CD4-positive, alpha-beta T cell treated with Interleukin-4 for 1 hour (primary cell): Measurements from ENCODE around the gene TANC1.
A peak's percentile ranks its signal among the peaks of the same experiment; 100 is the strongest.

Experiments
- DNase-seq, 2 donors: peaks; one replicate each; pipeline ENCODE4 v3.0.0-alpha.2; 2020 to 2022

The TANC1 gene

GRCh38 chr2:158968396-158969161 is at the start of gene TANC1:
Gene TANC1, plus strand, starts transcription at chr2:158968640. Its CDS starts 97,271 bp downstream, at chr2:159065911.
- peak; percentile 41 to 54 for DNase-seq

GRCh38 chr2:158921599-158922408 is 46.6 kb upstream of the TANC1 start:
- DNase-seq: no peak

- DNase-seq: no peak
Observed at GRCh38 chr2:158922601-158923000, 45.8 kb upstream of the TANC1 start.

- no peak for DNase-seq
Observed at GRCh38 chr2:158923180-158923594, 45.3 kb upstream of the TANC1 start.

GRCh38 chr2:158923641-158924040 is 44.8 kb upstream of the TANC1 start:
- no peak for DNase-seq

GRCh38 chr2:158926478-158926948 is 41.9 kb upstream of the TANC1 start:
- DNase-seq: no peak

- DNase-seq: no peak
Observed at GRCh38 chr2:158928515-158928914, 39.9 kb upstream of the TANC1 start.

GRCh38 chr2:158928965-158929364 is 39.5 kb upstream of the TANC1 start:
- no peak for DNase-seq

GRCh38 chr2:158931572-158931971 is 36.9 kb upstream of the TANC1 start:
- no peak for DNase-seq

GRCh38 chr2:158932131-158932645 is 36.3 kb upstream of the TANC1 start:
- DNase-seq: no peak

- no peak for DNase-seq
Observed at GRCh38 chr2:158934170-158934569, 34.3 kb upstream of the TANC1 start.

- DNase-seq: no peak
Observed at GRCh38 chr2:158935617-158936016, 32.8 kb upstream of the TANC1 start.

- no peak for DNase-seq
Observed at GRCh38 chr2:158936978-158937377, 31.5 kb upstream of the TANC1 start.

GRCh38 chr2:158940356-158940755 is 28.1 kb upstream of the TANC1 start:
- no peak for DNase-seq

- DNase-seq: no peak
Observed at GRCh38 chr2:158943973-158944372, 24.5 kb upstream of the TANC1 start.

GRCh38 chr2:158948964-158949699 is 19.3 kb upstream of the TANC1 start:
- no peak for DNase-seq

GRCh38 chr2:158953454-158953853 is 15.0 kb upstream of the TANC1 start:
- DNase-seq: no peak

GRCh38 chr2:158953926-158954763 is 14.3 kb upstream of the TANC1 start:
- peak in 1 of 2 donors; percentile 8 for DNase-seq

- no peak for DNase-seq
Observed at GRCh38 chr2:158955842-158956365, 12.5 kb upstream of the TANC1 start.

GRCh38 chr2:158958365-158958764 is 10.1 kb upstream of the TANC1 start:
- no peak for DNase-seq

- DNase-seq: no peak
Observed at GRCh38 chr2:158960193-158960592, 8.2 kb upstream of the TANC1 start.

GRCh38 chr2:158962074-158962473 is 6.4 kb upstream of the TANC1 start:
- no peak for DNase-seq
